IPS DF 4.7 (cell line): Measurements from ENCODE around the gene GABRB3.
A peak's percentile ranks its signal among the peaks of the same experiment; 100 is the strongest.
"Not testable (repeated sequence)": the region's sequence is repeated elsewhere in the genome, so short reads cannot be mapped to it uniquely, and the experiment has no call there.

Experiments
- DNase-seq: peaks from one replicate; pipeline ENCODE4 v3.0.0-alpha.2; 2013; ENCODE audit warnings: low spot score; ENCODE audit errors: extremely low read depth

The GABRB3 gene

DNA sequence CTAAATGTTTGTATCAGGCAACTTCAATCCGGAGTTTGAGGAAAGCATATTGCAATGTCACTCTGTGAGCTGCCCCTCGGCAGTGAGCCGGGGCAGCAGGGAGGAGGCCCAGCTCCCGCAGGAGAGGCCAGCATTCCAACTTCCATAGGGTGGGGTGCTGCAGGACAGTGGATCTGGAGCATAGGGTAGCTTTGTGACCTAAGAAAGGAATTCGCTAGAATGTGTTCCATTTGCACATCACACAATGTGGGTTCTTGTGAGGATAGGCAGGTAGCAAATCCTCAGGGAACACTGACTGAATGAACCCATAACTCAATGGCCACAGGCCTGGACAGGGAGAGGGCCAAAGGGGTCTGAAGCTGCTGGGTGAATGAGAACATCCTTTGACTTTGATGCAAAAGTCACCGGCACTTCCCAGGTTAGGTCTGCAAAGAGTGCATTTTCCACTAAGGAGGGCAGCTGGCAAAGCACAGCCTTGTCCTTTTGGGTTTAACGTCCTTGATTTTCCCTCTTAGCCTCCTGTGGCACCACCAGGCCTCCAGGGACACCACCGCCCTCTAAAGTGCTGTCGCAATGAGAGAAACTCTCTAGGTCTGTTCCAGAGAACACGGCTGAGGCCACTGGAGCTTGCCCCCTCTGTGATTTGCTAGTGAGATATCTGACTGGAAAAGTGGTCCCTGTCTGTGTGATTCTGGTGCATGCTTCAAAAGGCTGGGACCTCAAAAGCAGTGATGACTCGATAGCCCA, 36.2 kb downstream of the GABRB3 start:
- DNase-seq, result no peak

DNA sequence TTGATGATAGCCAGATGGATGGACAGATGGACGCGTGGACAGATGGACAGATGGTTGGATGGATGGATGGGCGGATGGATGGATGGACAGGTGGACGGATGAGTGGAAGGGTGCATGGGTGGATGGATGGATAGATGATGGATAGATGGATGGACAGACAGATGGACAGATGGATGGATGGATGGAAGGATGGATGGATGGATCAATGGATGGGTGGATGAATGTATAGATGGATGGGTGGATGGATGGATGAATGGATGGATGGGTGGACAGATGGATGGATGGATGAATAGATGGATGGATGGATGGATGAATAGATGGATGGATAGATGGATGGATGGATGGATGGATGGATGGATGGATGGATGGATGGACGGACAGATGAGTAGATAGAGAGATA, 40.9 kb downstream of the GABRB3 start:
- DNase-seq, result no peak

- no peak for DNase-seq
Measured at GRCh38 chr15:26729581-26729980, 43.3 kb downstream of the GABRB3 start.

GRCh38 chr15:26729030-26729429, 43.8 kb downstream of the GABRB3 start:
- DNase-seq, result no peak

DNA sequence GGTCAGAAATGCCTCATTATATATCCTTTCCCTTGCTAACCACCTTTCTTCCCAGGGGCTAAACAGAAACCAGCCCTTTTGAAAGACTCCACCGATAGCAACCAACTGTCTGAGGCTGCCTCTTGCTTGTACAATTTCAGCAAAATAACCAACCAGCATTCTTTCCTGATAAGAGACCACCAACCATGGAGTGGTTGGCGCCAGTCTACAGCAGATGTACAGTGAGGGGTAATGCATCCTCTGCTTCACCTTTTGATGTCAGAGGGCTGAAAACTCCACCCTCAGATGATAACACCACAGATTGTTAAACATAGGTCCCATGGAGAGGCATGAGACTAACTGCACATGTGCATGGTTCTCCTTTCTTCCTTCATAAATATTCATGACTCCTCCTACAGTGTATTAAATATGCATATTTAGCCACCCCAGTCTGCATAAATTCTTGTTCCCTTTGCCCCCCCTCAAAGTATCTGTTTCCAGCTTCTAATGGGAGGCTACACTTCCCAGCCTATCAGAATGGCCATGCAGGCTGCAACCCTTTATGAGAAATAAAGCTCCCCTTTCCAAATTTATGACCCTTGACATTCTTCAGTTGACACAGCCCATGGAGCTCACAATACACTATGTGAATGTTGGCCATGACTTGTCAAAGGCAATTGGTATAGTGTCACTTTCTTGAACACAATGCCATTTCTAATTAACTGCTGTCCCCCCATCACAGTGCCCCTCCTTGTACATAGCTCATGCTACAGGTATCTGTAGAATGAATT, 48.3 kb downstream of the GABRB3 start:
- no peak for DNase-seq

DNA sequence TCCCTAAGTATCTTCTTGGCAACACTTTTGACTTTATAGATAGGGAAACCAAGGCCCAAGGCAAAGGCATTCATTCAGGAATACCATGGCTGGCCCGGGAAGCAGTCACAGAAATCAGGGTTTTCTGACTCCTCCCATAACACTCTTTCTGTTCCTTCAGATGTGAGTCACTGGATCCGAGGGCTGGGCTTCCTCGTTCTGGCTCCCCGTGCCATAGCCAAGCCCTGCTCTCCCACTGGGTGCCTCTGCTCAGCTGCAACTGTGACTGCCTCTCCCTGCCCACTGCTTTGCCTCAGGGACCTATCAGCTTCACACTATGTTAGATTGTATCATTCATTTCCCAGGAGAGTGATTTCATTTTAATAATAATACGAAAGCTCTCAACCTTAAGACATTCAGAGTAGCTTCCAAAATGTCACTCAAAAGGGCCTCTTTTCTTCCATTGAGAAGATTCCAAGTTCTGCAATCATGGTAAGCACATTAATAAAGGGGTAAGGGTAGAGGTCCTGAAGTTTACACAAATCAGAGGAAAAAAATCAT, 50.2 kb downstream of the GABRB3 start:
- no peak for DNase-seq

DNA sequence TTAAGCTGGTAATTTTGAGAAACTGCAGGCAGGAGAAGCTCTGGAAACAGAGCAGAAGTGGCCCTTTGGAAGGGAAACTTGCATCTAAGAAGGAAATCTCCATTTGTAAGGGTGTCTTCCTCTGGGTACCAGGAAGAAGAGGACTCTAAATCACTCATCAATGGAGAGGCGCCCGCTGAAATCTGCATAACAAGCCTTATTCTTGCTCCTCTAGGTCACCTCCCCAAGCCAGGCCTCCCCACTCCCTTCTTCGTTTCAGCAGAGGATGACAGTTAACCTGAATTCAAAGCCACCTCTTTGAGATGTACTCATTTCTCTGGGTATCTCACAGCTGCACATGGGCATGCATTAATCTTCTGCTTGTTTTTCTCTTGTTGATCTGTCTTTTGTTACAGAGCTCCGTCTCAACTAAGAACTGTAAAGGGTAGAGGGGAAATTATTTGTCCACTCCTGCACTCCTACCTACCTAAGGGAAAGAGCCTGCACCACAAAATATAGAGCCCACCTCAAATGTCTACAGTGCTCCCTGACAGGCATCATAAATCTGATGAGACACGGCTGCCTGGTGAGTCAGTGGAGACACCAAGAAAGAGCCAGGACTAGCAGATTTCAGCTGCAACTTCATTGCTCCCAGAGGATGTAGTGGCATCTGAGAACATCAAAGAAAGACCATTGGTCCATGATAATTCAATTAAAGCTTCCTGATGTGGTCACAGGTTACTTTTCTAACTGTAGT, 51.5 kb downstream of the GABRB3 start:
- no peak for DNase-seq

- no peak for DNase-seq
Measured at GRCh38 chr15:26720546-26720945, 52.3 kb downstream of the GABRB3 start.

DNA sequence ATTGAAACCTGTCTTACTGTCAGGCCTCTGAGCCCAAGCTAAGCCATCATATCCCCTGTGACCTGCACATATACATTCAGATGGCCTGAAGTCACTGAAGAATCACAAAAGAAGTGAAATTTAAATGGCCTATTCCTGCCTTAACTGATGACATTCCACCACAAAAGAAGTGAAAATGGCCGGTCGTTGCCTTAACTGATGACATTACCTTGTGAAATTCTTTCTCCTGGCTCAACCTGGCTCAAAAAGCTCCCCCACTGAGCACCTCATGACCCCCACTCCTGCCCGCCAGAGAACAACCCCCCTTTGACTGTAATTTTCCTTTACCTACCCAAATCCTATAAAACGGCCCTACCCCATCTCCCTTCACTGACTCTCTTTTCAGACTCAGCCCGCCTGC, 53.0 kb downstream of the GABRB3 start:
- DNase-seq, result not testable (repeated sequence)

GRCh38 chr15:26716069-26716468, 56.8 kb downstream of the GABRB3 start:
- DNase-seq, result no peak

DNA sequence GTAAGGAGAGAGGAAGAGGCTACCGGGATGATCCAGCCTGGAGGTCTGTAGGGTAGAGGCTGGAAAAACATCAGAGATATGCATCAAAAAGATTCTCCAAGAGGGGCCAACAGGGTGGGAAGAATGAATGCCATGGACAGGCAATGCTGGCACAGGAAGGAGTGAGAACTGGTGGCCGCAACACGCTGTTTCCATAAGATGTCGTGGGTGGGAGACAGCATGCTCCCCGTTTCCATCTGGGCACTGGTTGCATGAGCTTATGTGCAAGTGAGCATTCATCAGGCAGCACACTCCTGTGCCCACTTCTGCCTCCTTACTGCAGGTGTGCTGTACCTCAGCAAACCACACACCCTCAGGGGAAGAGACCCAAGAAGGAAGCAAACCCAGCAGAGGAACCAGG, 59.4 kb downstream of the GABRB3 start:
- no peak for DNase-seq

DNA sequence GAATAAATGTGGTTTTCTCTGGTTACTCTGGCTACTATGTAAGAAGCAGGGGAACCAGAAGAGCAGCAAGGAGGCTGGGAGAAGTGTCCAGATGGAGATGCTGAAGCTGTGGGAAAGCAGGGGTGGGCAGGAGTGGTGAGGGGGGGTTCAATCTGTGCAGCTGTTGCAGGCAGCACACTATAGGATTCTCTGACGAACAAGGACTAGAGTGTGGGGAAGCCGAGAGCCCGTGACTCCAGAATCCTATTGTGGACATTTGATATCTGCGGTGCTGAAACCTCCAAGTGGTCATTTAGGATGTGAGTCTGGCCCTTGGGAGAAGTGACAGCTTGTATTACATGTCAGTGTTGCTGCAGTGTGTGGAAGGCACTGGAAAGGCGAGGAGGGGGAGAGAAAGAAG, 60.5 kb downstream of the GABRB3 start:
- no peak for DNase-seq

DNA sequence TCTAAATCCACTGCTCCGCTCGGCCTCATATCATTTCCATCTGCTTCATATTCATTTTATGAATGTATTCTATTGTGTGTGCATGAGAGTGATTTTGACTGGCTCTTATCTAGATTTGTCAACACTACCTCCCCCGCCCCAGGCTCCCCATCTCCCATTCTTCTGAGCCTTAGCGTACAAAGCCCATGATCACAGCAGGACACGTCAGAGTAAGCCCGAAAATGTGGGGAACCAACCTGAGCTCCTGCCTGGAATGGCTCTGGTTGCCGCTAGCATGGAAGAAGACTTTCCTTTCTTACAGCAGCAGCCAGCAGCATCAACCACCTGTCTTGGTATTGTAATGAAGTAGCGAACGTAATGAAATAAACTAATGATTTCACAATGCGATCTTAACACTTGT, 61.4 kb downstream of the GABRB3 start:
- no peak for DNase-seq

- no peak for DNase-seq
Measured at GRCh38 chr15:26702381-26702780, 70.5 kb downstream of the GABRB3 start.

DNA sequence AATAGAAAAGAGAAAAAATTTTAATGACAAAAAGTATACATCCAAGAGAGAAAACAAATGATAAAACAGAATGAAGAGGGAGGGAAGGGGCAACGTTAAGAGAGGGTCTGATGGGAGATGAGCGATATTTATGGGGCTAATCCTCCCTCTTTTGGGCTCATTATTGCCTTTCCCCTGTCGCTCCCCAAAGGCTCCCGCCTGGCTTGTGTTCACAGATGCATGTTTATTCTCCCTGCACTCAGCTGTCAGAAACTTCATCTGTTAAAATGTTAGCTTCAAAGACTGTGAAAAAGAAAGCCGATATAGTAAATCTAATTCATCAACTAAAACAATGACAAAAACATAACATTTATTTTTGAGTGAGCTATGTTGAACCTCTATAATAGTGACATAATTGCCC, 74.3 kb downstream of the GABRB3 start:
- no peak for DNase-seq

- DNase-seq, result no peak
Measured at GRCh38 chr15:26697913-26698312, 75.0 kb downstream of the GABRB3 start.

GRCh38 chr15:26691249-26691648, 81.6 kb downstream of the GABRB3 start:
- peak; percentile 82 for DNase-seq

DNA sequence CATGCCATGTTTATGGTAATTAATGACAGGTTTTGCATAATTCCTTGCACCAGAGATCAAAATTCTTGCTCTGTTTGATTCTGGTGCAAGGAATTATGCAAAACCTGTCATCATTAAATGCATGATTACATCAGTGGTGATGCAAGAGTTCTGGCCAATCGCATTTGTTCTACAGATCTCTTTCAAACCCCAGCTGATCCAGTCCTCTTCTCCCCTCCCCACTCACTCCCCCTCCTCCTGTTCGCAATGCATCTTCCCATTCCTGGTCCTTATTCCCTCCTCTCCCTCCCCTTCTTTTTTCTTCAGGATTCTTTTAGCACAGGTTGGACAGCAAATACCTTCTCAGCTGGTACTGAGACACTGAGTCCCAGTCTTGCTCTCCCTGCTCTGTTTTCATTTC, 82.1 kb downstream of the GABRB3 start:
- DNase-seq, result no peak

DNA sequence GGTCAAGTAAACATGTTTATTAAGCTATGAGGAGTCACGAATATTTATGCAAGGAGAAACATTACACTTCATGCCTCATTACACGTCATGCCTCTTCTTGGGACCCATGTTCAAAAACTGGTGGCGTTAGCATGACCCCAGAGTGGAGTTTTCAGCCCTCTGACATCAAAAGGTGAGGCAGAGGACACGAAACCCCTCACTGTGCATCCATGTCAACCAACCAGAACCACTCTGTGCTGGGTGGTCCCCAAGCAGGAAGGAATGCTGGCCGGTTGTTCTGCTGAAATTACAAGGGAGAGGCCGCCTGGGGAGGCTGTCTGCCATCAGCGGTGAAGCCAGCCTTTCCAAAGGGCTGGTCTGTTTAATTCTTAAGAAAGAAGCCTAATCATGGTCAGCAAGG, 83.4 kb downstream of the GABRB3 start:
- no peak for DNase-seq

- no peak for DNase-seq
Measured at GRCh38 chr15:26686547-26687187, 86.2 kb downstream of the GABRB3 start.

DNA sequence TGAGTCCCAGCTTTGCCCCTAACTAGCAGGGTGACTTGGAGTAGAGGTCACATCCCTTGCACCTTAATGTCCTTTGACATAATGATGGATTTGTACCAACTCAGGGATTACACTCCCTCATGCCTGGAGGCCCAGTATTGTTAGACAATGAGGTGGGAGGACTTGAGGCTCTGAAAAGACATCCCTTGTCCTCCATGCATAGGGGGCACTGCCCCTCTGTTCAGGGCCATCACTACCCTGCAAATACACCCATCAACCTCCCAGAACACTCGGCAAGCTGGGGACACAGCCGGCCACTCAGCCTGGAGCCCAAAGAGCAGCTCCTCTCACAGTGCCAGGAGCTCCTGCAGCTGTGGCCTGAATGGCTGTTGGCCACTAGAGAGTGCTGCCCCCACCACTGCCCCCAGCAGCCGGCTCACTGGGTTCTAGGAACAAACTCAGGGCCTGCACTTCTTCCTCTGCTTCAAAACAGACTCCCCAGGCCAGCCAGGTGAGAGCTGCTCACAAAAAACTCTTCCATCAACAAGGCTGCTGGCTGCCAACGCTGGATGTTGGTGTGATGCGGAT, 90.2 kb downstream of the GABRB3 start:
- DNase-seq, result no peak
